HG02884 (cell line): Measurements from ENCODE around the gene NCBP2.
A peak's percentile ranks its signal among the peaks of the same experiment; 100 is the strongest.

Experiments used
- ATAC-seq: cut with Tn5 transposase; IDR thresholded peaks from one replicate; pipeline ENCODE4 v1.9.1; 2021; ENCODE audit warnings: mild to moderate bottlenecking, moderate library complexity; ENCODE audit not compliant: unreplicated experiment

NCBP2 gene

DNA sequence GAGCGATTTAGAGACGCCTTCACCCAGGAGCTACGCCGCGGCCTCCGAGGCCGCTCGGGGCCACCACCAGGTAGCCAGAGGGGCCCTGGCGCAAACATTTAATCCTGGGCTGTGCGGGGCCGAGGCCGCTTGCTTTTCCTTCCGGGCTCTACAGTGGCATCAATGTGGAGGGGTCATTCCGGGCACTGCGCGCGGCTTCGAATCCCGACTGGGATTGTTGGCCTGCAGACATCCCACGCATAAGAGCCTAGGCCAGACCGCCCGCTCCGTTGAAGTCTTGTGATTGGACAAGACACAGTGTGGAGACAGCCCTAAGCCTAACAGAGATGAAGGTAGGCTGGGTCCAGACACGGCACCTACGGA lies 568 bp upstream of the NCBP2 start:
- ATAC-seq: no peak

- ATAC-seq: peak; percentile 24
These were observed 551 bp downstream of the NCBP2 start for GRCh38 chr3:196941729-196942225.

DNA sequence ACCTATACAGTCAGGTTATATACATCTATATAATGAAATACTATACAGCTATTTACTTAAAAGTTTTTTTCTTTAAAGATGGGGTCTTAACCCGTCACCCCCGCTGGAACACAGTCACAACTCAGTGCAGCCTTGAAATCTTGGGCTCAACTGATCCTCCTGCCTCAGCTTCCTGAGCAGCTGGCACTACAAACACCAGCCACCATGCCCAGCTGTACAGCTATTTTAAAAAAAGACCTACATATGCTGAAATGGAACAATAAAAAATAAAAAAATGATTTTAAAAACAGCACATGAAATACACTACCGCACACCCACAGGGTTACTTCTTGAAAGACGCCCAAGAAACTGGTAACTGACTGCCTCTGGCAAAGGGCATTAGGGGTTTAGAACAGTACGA lies 3.8 kb downstream of the NCBP2 start:
- no peak for ATAC-seq

GRCh38 chr3:196938124-196938523 lies 4.2 kb downstream of the NCBP2 start:
- no peak for ATAC-seq

GRCh38 chr3:196936288-196936687 lies 6.0 kb downstream of the NCBP2 start:
- ATAC-seq: no peak

DNA sequence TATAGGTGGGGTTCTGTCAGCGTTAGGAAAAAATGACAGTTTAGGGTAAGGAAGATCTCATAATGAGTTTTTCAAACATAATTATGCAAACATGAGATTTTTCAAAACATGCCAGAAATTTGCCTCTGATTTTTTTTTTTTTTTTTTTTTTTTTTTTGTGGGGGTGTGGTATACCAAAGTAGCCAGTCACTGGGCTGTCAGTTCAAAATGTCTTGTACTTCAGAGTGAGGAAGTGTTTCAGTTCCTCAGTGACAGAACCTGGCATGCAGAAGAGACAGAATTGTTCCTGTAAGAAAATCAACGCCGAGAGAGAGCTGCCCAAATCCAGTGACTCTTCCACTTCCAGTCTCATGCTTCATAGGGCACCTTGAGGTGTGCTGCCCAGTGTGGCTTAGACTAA lies 9.7 kb downstream of the NCBP2 start:
- ATAC-seq: no peak

DNA sequence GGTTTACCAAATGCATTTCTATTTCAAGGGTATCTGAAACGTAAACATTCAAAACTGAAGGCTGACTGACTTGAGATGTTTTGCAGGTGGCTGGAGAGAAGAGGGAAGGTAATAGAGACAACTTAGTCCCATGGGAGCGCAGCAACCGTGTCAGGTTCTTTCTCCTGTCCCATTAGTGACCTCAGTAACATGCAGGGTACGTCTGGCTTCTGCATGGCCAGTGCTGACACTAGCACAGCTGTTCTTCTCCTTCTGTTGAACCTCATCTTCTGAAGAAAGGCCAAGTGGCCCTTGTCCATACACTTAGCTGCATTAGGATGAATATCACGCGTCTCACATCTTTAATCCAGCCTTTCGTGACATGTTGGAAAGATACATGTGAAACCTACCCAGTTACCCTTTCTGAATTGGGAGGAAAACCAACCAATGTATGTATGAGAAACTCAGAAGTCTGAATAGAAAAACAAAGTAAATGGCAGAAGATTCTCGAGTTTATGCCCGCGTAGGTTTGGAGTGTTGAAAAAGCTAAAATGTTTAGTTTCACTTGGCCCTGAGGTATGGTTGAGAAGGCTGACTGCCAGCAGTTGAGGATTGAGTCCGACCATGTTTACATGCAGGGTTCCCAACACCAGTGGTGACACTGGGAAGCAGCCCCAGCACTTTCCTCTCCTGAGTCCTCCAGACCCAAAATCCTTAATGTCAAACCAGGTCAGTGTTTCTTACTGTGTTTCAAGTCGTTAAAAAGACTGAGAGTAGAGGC lies 10.3 kb downstream of the NCBP2 start:
- no peak for ATAC-seq

DNA sequence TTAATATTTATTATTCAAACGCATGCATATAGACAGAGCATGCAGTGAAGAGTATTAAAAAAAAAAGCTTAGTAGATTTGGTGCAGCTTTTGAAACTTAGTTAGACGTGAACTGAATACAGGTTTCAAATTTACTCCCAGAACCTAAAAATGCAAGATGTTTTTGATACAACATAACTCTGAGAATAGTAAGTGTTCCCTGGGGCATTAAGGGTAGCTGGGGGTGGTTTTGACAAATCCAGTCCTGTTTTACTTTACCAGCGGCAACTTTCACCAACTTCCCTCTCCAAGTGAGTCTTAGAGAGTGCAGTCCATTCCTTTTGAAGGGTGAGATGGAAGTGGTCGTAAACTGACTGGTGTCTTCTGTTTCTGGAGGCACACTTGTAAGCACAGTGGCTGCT lies 11.2 kb downstream of the NCBP2 start:
- no peak for ATAC-seq

GRCh38 chr3:196927571-196928453 lies 14.5 kb downstream of the NCBP2 start:
- no peak for ATAC-seq

DNA sequence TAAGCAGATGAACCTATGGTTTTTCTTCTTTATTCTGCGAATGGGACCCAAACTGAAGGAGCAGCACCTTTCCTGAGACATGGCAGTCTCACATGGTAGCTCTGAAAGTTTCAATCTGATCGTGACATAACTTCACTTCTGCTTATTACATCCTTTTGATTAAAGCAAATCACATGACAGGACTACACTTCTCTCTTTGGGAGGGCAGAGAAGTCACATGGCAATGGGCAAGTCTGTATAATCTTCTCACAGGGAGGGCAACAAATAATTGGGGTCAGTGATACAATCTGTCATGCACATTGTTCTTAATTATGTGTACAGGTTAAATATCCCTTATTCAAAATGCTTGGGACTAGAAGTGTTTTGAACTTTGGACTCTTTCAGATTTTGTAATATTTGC lies 21.6 kb downstream of the NCBP2 start:
- ATAC-seq: no peak

DNA sequence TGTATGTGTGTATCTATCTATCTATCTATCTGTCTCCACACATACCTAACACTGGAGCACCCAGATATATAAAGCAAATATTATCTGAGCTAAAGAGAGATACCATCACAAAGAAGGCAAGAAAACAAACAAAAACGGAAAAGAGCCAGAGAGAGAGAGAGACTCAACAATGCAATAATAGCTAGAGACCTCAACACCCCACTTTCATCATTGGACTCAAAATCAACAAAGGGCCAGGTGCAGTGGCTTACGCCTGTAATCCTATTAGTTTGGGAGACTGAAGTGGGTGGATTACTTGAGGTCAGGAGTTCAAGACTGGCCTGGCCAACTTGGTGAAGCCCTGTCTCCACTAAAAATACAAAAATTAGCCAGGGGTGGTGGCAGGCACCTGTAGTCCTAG lies 23.4 kb downstream of the NCBP2 start:
- ATAC-seq: no peak

- ATAC-seq: no peak
These were observed 25.3 kb downstream of the NCBP2 start for GRCh38 chr3:196916995-196917394.

DNA sequence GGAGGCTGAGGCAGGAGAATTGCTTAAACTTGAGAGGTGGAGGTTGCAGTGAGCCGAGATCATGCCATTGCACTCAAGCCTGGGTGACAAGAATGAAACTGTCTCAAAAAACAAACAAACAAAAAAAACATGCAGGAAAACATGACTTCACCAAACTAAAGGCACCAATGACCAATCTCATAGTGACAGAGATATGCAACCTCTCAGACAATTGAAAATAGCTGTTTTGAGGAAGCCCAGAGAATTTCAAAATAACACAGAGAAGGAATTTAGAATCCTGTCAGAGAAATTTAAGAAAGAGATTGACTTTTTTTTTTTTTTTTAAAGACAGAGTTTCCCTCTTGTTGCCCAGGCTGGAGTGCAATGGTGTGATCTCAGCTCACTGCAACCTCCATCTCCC lies 26.1 kb downstream of the NCBP2 start:
- ATAC-seq: no peak

DNA sequence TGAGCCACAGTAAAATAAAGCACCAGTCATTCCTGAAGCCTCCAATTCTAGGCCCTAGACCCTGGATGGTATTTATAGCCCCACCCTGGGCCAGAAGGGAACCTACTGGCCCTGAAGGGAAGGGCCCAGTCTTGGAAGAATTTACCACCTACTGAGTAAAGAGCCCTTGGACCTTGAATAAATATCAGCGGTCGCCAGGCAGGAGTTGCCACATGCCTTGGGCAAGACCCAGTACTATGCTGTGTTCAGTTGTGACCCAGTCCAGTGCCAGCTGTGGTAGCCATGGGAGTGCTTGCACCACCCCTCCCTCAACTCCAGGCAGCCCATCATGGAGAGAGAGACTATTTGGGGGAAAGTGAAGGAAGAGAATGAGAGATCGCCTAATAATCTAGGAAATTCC lies 27.0 kb downstream of the NCBP2 start:
- no peak for ATAC-seq

- ATAC-seq: no peak
These were observed 27.5 kb downstream of the NCBP2 start for GRCh38 chr3:196914866-196915265.

DNA sequence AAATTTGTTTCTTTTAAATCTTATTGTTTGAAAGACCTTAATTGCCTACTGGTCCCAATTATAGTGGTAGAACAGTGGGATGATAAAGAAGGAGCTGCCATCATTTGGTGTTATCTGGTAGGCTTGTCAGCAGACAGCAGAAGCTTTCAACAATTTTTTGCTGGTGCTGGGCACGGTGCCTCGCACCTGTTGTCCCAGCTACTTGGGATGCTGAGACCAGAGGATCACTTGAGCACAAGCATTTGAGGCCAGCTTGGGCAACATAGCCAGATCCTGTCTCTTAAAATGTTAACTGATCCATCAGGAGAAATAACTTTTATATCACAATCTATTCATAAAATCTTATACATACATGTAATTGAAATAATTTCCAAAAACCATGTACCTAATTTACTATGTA lies 38.6 kb downstream of the NCBP2 start:
- ATAC-seq: no peak

DNA sequence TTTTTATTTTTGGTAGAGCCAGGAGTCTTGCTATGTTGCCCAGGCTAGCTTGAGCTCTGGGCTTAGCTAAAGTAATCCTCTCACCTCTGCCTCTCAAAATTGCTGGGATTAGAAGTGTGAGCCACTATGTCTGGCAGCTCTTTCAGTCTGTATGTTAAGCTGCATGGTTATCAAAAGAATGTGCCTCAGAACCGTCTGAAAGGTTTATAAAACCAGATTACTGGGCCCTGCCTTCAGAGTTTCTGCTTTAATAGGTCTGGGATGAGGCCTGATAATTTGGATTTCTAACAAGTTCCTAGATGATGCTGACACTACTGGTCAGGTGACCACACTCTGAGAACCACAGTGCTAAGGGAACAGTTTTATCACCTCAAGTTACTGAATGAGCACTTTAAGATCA lies 40.0 kb downstream of the NCBP2 start:
- no peak for ATAC-seq

GRCh38 chr3:196901768-196902167 lies 40.6 kb downstream of the NCBP2 start:
- no peak for ATAC-seq

DNA sequence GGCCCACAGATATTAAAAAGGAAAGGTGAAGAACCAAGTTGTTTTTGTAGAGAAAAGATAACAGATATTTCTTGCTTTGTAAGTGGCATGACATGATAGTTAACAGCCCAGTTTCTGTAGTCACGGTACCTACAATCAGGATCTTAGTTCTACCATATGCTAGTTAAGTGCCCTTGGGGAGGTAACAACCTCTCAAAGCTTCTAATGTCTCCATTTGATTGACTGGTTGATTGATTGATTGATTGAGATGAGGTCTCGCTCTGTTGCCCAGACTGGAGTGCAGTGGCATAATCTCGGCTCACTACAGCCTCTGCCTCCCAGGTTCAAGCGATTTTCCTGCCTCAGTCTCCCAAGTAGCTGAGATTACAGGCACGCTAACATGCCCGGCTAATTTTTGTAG lies 46.1 kb downstream of the NCBP2 start:
- ATAC-seq: no peak

DNA sequence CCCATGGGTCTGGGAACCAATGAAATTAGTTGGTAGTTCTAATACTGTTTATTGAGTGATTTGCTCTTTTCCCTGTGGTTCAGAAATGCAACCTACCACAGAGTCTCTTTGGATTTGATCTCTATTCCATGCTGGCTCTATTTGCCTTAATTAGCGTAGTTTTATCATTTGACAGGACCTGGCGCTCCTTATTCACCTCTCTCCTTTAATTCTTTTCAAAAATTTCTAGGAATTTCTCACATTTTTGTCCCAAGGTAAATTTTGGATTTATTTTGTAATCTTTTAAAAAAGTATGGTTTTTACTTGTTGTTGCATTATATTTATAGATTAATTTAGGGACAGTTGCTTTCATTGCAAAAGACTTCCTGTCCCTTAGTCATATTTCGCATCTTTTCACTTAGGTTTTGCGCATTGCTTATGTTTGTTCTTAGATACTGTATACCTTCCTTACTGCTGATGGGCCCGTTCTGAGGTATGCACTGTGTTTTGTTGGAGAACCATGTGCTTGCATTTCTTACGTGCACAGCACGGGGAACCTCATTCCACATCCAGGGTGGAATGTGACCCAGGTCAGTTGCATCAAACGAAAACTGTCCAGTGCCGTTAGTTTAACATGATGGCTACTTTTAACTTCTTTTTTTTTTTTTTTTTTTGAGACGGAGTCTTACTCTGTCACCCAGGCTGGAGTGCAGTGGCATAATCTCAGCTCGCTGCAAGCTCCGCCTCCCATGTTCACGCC lies 47.6 kb downstream of the NCBP2 start:
- ATAC-seq: no peak
